Activated T-cell treated with anti-CD3 and anti-CD28 coated beads, Interleukin-2, amount 50 U/mL, for 48 hours (primary cell): ENCODE data around the gene DGKD.

ENCODE experiments used
- DNase-seq, 2 experiments: peaks; one replicate each; pipeline ENCODE4 v3.0.0-alpha.2; 2020

DGKD gene

DNA sequence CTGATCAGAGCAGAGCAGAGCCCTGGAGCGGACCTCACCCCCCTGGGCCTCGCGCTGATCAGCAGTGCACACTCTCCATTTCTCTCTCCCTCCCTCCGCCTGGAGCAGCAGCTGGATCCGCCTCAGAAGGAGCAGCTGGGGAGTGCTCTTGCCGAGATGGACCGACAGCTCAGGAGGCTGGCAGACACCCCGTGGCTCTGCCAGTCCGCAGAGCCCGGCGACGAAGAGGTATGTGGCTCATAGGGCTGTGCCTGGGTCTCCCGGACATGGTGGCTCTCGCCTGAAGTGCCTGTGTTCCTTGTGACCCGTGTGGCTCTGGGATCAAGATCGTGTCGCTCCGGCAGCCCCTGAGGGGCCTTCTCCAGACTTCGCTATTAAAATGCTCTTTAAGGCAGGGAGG is 109.8 kb downstream of the DGKD start:
- no peak for DNase-seq

GRCh38 chr2:233464531-233465240 is 110.4 kb downstream of the DGKD start:
- no peak for DNase-seq

- DNase-seq = no peak
Observed at GRCh38 chr2:233466991-233467603, 112.8 kb downstream of the DGKD start.

GRCh38 chr2:233468047-233468740 is 113.9 kb downstream of the DGKD start:
- no peak for DNase-seq

DNA sequence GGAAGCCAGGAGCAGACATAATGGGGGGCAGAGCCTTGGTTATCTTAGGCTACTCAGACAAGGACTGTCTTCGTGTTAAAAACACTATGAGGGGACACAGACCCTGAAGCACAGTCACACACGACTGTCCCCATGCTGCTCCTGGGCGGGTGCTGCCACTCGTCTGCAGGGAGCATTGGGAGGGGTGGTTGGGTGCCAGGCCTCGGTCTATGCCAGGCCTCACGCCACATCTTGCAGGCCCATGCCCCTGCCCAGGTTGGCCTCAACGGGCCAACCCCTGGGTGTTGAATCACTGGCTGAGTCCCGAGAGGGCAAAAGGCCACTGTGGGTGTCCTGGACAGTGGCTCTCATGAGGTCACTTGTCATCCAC is 114.4 kb downstream of the DGKD start:
- no peak for DNase-seq

GRCh38 chr2:233469261-233470010 is 115.1 kb downstream of the DGKD start:
- no peak for DNase-seq

GRCh38 chr2:233470011-233470687 is 115.9 kb downstream of the DGKD start:
- no peak for DNase-seq

GRCh38 chr2:233470839-233471238 is 116.5 kb downstream of the DGKD start:
- no peak for DNase-seq

GRCh38 chr2:233471291-233472035 is 117.2 kb downstream of the DGKD start:
- no peak for DNase-seq

- DNase-seq = peak in 1 of 2 experiments; percentile 16
Observed at GRCh38 chr2:233473386-233473791, 119.1 kb downstream of the DGKD start.

GRCh38 chr2:233473878-233474277 is 119.6 kb downstream of the DGKD start:
- DNase-seq = peak in 1 of 2 experiments; percentile 15

- DNase-seq = peak in 1 of 2 experiments; percentile 14
Observed at GRCh38 chr2:233474308-233475160, 120.2 kb downstream of the DGKD start.

GRCh38 chr2:233476063-233476410 is 121.7 kb downstream of the DGKD start:
- no peak for DNase-seq

GRCh38 chr2:233476651-233477547 is 122.6 kb downstream of the DGKD start:
- peak in 1 of 2 experiments; percentile 13 for DNase-seq

DNA sequence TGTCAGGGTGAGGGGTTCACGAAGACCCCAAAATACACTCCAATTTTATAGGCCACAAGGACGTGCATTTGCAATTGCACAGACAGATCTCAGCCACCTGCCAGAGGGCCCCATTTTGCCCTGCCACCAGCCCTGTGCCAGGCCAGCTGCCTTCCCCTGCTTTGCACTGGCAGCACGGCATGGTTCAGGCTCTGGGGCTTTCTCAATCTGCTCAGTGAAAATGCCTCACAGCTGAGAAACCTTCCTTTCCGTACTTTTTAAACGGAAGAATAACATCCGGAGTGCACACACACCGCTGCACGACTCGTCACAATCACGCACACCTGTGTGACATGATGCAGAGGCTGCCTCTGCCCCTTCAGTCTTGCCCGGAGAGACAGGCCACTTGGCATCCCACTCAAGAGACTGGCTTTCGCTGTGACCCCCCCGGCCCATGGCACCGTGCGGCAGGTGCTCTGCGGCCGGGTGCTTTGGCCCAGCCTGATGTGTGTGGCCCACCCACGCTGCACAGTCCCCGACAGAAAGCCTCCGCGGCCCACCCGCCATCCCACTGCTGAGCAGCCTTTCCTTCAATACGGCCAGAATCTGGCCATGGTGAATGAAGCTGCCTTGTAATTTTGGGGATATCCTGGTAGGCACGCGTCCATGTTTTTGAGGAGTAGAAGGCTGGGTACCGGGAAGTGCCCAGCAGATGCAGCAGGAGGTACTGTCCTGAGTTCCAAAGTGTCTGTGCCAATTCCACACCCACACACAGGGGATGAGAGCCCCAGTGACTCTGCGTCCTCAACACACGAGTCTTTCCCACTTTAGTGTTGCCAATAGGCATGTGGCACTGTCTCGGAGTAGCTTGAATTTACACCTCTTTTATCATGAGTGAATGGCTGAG is 123.5 kb downstream of the DGKD start:
- DNase-seq = peak in 1 of 2 experiments; percentile 12

- no peak for DNase-seq
Observed at GRCh38 chr2:233479616-233480489, 125.6 kb downstream of the DGKD start.

- DNase-seq = no peak
Observed at GRCh38 chr2:233480490-233481202, 126.4 kb downstream of the DGKD start.
